Activated CD8-positive, alpha-beta T cell treated with anti-CD3 and anti-CD28 coated beads for 36 hours (primary cell): ENCODE data around the gene ZNF221. TPM values are rescaled to one million over a fixed set of nuclear protein-coding genes. Genes with fewer than 3 reads are reported as not detected.

Experiments used
- ATAC-seq: fragments of 200-7000 bp; cut with Tn5 transposase; one replicate; pipeline ENCODE4 v1.10.0; 2021; ENCODE audit warnings: mild to moderate bottlenecking, moderate library complexity
- CTCF ChIA-PET: fragments of 350-600 bp; sonication (Branson Sonifier 250); formaldehyde crosslinking; loops from one replicate; lab custom pipeline; 2021; ENCODE audit warnings: antibody characterized with exemption; lab: Charles Lee
- POLR2A ChIA-PET: fragments of 350-600 bp; sonication (Branson Sonifier 250); formaldehyde crosslinking; loops from one replicate; lab custom pipeline; 2021; ENCODE audit warnings: antibody characterized with exemption; lab: Charles Lee
- DNase-seq: peaks from one replicate; pipeline ENCODE4 v3.0.0-alpha.2; 2020
- H3K27ac Mint-ChIP-seq: one replicate; pipeline ENCODE4 v1.8.0; 2021; ENCODE audit warnings: mild to moderate bottlenecking, mixed read lengths
- H3K27me3 Mint-ChIP-seq: one replicate; pipeline ENCODE4 v1.8.0; 2021; ENCODE audit warnings: mixed read lengths
- H3K36me3 Mint-ChIP-seq: one replicate; pipeline ENCODE4 v1.8.0; 2021; ENCODE audit warnings: low read depth, mixed read lengths
- H3K4me1 Mint-ChIP-seq: one replicate; pipeline ENCODE4 v1.8.0; 2021; ENCODE audit warnings: low read depth, mixed read lengths
- H3K4me3 Mint-ChIP-seq: one replicate; pipeline ENCODE4 v1.8.0; 2021; ENCODE audit warnings: mild to moderate bottlenecking, moderate library complexity, mixed read lengths
- H3K9me3 Mint-ChIP-seq: one replicate; pipeline ENCODE4 v1.8.0; 2021; ENCODE audit warnings: mixed read lengths
- CTCF ChIP-seq: fragments of 200-600 bp; IDR thresholded peaks from one replicate; pipeline ENCODE4 v1.8.0; 2022; ENCODE audit warnings: antibody characterized with exemption, mild to moderate bottlenecking
- intact Hi-C: fragments of 100-400 bp; cut with micrococcal nuclease; formaldehyde crosslinking; loops from one replicate; pipeline ENCODE4 v1.10.0; 2022
- total RNA-seq, 2 experiments: library from RNA; stranded (reverse); gene quantifications; one replicate each; pipeline ENCODE4 v1.2.3, GENCODE V29; 2021

ZNF221 gene
- total RNA-seq, 2 experiments from 2014 or later: 1.0 to 1.6 TPM

- no peaks in the 10 kb centered on the region for H3K27me3 Mint-ChIP-seq
- no peak overlapping the region for H3K4me3 Mint-ChIP-seq
- CTCF ChIA-PET: no interaction called here
- H3K36me3 Mint-ChIP-seq: peaks cover 13% of the 10 kb centered on the region
- ATAC-seq: no peak
- TF ChIP-seq CTCF: no peak
- H3K9me3 Mint-ChIP-seq: peaks cover 15% of the 10 kb centered on the region
- peaks cover 1% of the 10 kb centered on the region for H3K4me1 Mint-ChIP-seq
- POLR2A ChIA-PET: no interaction called here
- intact Hi-C loops: no loop called here
- no peak for DNase-seq
- no peak overlapping the region for H3K27ac Mint-ChIP-seq
These were observed 5.8 kb downstream of the ZNF221 start for GRCh38 chr19:43956827-43957226.

GRCh38 chr19:43957891-43958290 is 6.9 kb downstream of the ZNF221 start:
- no peak overlapping the region for H3K27ac Mint-ChIP-seq
- no peaks in the 10 kb centered on the region for H3K4me1 Mint-ChIP-seq
- H3K9me3 Mint-ChIP-seq: peaks cover 18% of the 10 kb centered on the region
- CTCF ChIA-PET: no interaction called here
- intact Hi-C loops: no loop called here
- DNase-seq: no peak
- H3K4me3 Mint-ChIP-seq: no peak overlapping the region
- ATAC-seq: no peak
- POLR2A ChIA-PET: interaction anchor here (0.6 kb wide), 1 partner anchor 241 kb away, joined by 3 read pairs; no protein-coding TSS in a partner anchor
- H3K27me3 Mint-ChIP-seq: no peaks in the 10 kb centered on the region
- H3K36me3 Mint-ChIP-seq: peaks cover 15% of the 10 kb centered on the region
- no peak for TF ChIP-seq CTCF

GRCh38 chr19:43960411-43960810 is 9.4 kb downstream of the ZNF221 start:
- Mint-ChIP-seq H3K4me3 (no peak overlapping the region), H3K27ac (no peak overlapping the region), H3K4me1 (no peaks in the 10 kb centered on the region), H3K27me3 (no peaks in the 10 kb centered on the region), H3K36me3 (peaks cover 36% of the 10 kb centered on the region), H3K9me3 (peaks cover 30% of the 10 kb centered on the region)
- intact Hi-C loops: no loop called here
- ChIA-PET POLR2A (no interaction called here), CTCF (no interaction called here)
- no peak for DNase-seq
- no peak for ATAC-seq
- no peak for TF ChIP-seq CTCF

GRCh38 chr19:43966079-43966694 is 15.2 kb downstream of the ZNF221 start:
- peaks cover 65% of the 10 kb centered on the region for H3K36me3 Mint-ChIP-seq
- H3K4me1 Mint-ChIP-seq: no peaks in the 10 kb centered on the region
- H3K4me3 Mint-ChIP-seq: no peak overlapping the region

GRCh38 chr19:43976732-43977131 is 25.7 kb downstream of the ZNF221 start:
- no peaks in the 10 kb centered on the region for H3K27me3 Mint-ChIP-seq
- intact Hi-C loops: no loop called here
- H3K27ac Mint-ChIP-seq: no peak overlapping the region
- TF ChIP-seq CTCF: no peak
- POLR2A ChIA-PET: no interaction called here
- no peak overlapping the region for H3K4me3 Mint-ChIP-seq
- H3K36me3 Mint-ChIP-seq: peaks cover 3% of the 10 kb centered on the region
- DNase-seq (no peak), ATAC-seq (no peak)
- peaks cover 33% of the 10 kb centered on the region for H3K9me3 Mint-ChIP-seq
- CTCF ChIA-PET: no interaction called here
- H3K4me1 Mint-ChIP-seq: no peaks in the 10 kb centered on the region

More at GRCh38 chr19:43966079-43966694, 15.2 kb downstream of the ZNF221 start:
- DNase-seq: no peak
- ChIA-PET POLR2A (no interaction called here), CTCF (no interaction called here)
- intact Hi-C loops: no loop called here
- H3K9me3 Mint-ChIP-seq: peaks cover 61% of the 10 kb centered on the region
- no peak for ATAC-seq
- TF ChIP-seq CTCF: no peak
- no peaks in the 10 kb centered on the region for H3K27me3 Mint-ChIP-seq
- H3K27ac Mint-ChIP-seq: no peak overlapping the region
